AG10803 (cell line): ENCODE measurements around the gene ZBTB12.

Experiments used
- DNase-seq: peaks from one replicate; pipeline ENCODE4 v3.0.0; 2010; ENCODE audit warnings: low read depth
- H3K4me3 ChIP-seq: 2 replicates; pipeline ENCODE4 v1.5.1; 2011; ENCODE audit warnings: mild to moderate bottlenecking, low read length, control low read depth
- CTCF ChIP-seq: conservative IDR thresholded peaks from 2 replicates; pipeline ENCODE4 v1.5.1; 2011; ENCODE audit warnings: mild to moderate bottlenecking, low read length, control low read depth, inconsistent platforms

Gene ZBTB12

GRCh38 chr6:31896493-31896855 is 5.4 kb downstream of the ZBTB12 start:
- no peak for TF ChIP-seq CTCF
- H3K4me3 ChIP-seq: peak overlapping the region; percentile 70
- DNase-seq: no peak

- no peak for DNase-seq
- TF ChIP-seq CTCF: no peak
- no peak overlapping the region for H3K4me3 ChIP-seq
Observed at GRCh38 chr6:31892821-31893220, 9.1 kb downstream of the ZBTB12 start.

- no peak for TF ChIP-seq CTCF
- no peak overlapping the region for H3K4me3 ChIP-seq
- no peak for DNase-seq
Observed at GRCh38 chr6:31889331-31889972, 12.4 kb downstream of the ZBTB12 start.

GRCh38 chr6:31888276-31889258 is 13.3 kb downstream of the ZBTB12 start:
- H3K4me3 ChIP-seq: no peak overlapping the region
- peak; percentile 62 for TF ChIP-seq CTCF
- no peak for DNase-seq

- no peak overlapping the region for H3K4me3 ChIP-seq
- TF ChIP-seq CTCF: no peak
- DNase-seq: no peak
Observed at GRCh38 chr6:31887173-31888007, 14.5 kb downstream of the ZBTB12 start.

GRCh38 chr6:31886541-31886991 is 15.3 kb downstream of the ZBTB12 start:
- no peak for TF ChIP-seq CTCF
- no peak overlapping the region for H3K4me3 ChIP-seq
- DNase-seq: no peak
